Measurements from ENCODE around the gene EZH2.

The EZH2 gene

GRCh38 chr7:148893071-148893470 lies 9.0 kb upstream of the EZH2 start:
- TF ChIP-seq ZNF565 (CRISPR knock-in tag; conservative IDR thresholded peaks at IDR 0.05; ENCODE audit: low read depth) (no peak), ESRRG (CRISPR knock-in tag; IDR thresholded peaks at IDR 0.05) (no peak), ZNF70 (CRISPR knock-in tag; IDR thresholded peaks at IDR 0.05) (no peak), CSDC2 (CRISPR knock-in tag; IDR thresholded peaks at IDR 0.05) (no peak), SNAI2 (CRISPR knock-in tag; IDR thresholded peaks at IDR 0.05) (no peak), ISL1 (CRISPR knock-in tag; IDR thresholded peaks at IDR 0.05) (no peak), POU6F1 (CRISPR knock-in tag; IDR thresholded peaks at IDR 0.05; ENCODE audit: borderline replicate concordance, low read depth) (no peak), ZFP3 (CRISPR knock-in tag; IDR thresholded peaks at IDR 0.05) (no peak), TOX (CRISPR knock-in tag; IDR thresholded peaks at IDR 0.05; ENCODE audit: borderline replicate concordance) (no peak), CSRNP3 (CRISPR knock-in tag; IDR thresholded peaks at IDR 0.05) (no peak), TCF4 (CRISPR knock-in tag; IDR thresholded peaks at IDR 0.05; ENCODE audit: borderline replicate concordance) (no peak)
- ATAC-seq: no peak

GRCh38 chr7:148888300-148888699 lies 4.2 kb upstream of the EZH2 start:
- ATAC-seq: no peak
- TF ChIP-seq SNAI2 (CRISPR knock-in tag; IDR thresholded peaks at IDR 0.05) (no peak), CREB5 (CRISPR knock-in tag; IDR thresholded peaks at IDR 0.05; ENCODE audit: low read depth) (no peak), PATZ1 (CRISPR knock-in tag; IDR thresholded peaks at IDR 0.05; ENCODE audit: borderline replicate concordance) (no peak), ZNF565 (CRISPR knock-in tag; conservative IDR thresholded peaks at IDR 0.05; ENCODE audit: low read depth) (no peak), RARB (CRISPR knock-in tag; IDR thresholded peaks at IDR 0.05) (no peak), CSRNP3 (CRISPR knock-in tag; IDR thresholded peaks at IDR 0.05) (no peak), PPARA (CRISPR knock-in tag; IDR thresholded peaks at IDR 0.05; ENCODE audit: borderline replicate concordance) (no peak), POU6F1 (CRISPR knock-in tag; IDR thresholded peaks at IDR 0.05; ENCODE audit: borderline replicate concordance, low read depth) (no peak), GLIS3 (CRISPR knock-in tag; IDR thresholded peaks at IDR 0.05) (no peak), ARNTL (CRISPR knock-in tag; IDR thresholded peaks at IDR 0.05; ENCODE audit: borderline replicate concordance, low read depth) (no peak), ISL1 (CRISPR knock-in tag; IDR thresholded peaks at IDR 0.05) (no peak), ESRRG (CRISPR knock-in tag; IDR thresholded peaks at IDR 0.05) (no peak), CSDC2 (CRISPR knock-in tag; IDR thresholded peaks at IDR 0.05) (no peak), ZFP3 (CRISPR knock-in tag; IDR thresholded peaks at IDR 0.05) (no peak), TCF4 (CRISPR knock-in tag; IDR thresholded peaks at IDR 0.05; ENCODE audit: borderline replicate concordance) (no peak), ZNF8 (CRISPR knock-in tag; IDR thresholded peaks at IDR 0.05) (no peak), ZFP30 (CRISPR knock-in tag; IDR thresholded peaks at IDR 0.05) (no peak), BACH2 (CRISPR knock-in tag; IDR thresholded peaks at IDR 0.05; ENCODE audit: borderline replicate concordance) (no peak), TOX (CRISPR knock-in tag; IDR thresholded peaks at IDR 0.05; ENCODE audit: borderline replicate concordance) (no peak)

GRCh38 chr7:148886844-148887243 lies 2.8 kb upstream of the EZH2 start:
- ATAC-seq: no peak
- no peak for TF ChIP-seq ZFP3 (CRISPR knock-in tag; IDR thresholded peaks at IDR 0.05)
- TF ChIP-seq TOX (CRISPR knock-in tag; IDR thresholded peaks at IDR 0.05; ENCODE audit: borderline replicate concordance): no peak
- TF ChIP-seq TSHZ2 (CRISPR knock-in tag; IDR thresholded peaks at IDR 0.05): no peak
- no peak for TF ChIP-seq CREB5 (CRISPR knock-in tag; IDR thresholded peaks at IDR 0.05; ENCODE audit: low read depth)
- TF ChIP-seq RARB (CRISPR knock-in tag; IDR thresholded peaks at IDR 0.05): no peak
- TF ChIP-seq POU6F1 (CRISPR knock-in tag; IDR thresholded peaks at IDR 0.05; ENCODE audit: borderline replicate concordance, low read depth): no peak
- TF ChIP-seq CSDC2 (CRISPR knock-in tag; IDR thresholded peaks at IDR 0.05): no peak

All from SK-N-SH treated with all-trans-retinoic acid at 6 μM for 48 hours (cell line).